Neuronal stem cell (in vitro differentiated cells): Measurements from ENCODE around the gene DOCK4.
A peak's percentile ranks its signal among the peaks of the same experiment; 100 is the strongest.

Source experiments
- DNase-seq: peaks from one replicate; pipeline ENCODE4 v3.0.0-alpha.2; 2013; ENCODE audit warnings: low spot score
- H2AFZ ChIP-seq: one replicate; pipeline ENCODE4 v1.6.1; 2013; ENCODE audit warnings: mild to moderate bottlenecking, low read length, inconsistent platforms
- H2AK5ac ChIP-seq: 2 replicates; pipeline ENCODE4 v1.6.1; 2013; ENCODE audit warnings: low read depth, mild to moderate bottlenecking, inconsistent platforms, low read length, moderate library complexity, mixed read lengths
- H2BK120ac ChIP-seq: 2 replicates; pipeline ENCODE4 v1.6.1; 2013; ENCODE audit warnings: low read depth, mild to moderate bottlenecking, inconsistent platforms, low read length, moderate library complexity, mixed read lengths
- H2BK12ac ChIP-seq: one replicate; pipeline ENCODE4 v1.6.1; 2013; ENCODE audit warnings: low read length, inconsistent platforms
- H2BK15ac ChIP-seq: 2 replicates; pipeline ENCODE4 v1.6.1; 2013; ENCODE audit warnings: mild to moderate bottlenecking, low read length, inconsistent platforms, mixed read lengths
- H2BK5ac ChIP-seq: one replicate; pipeline ENCODE4 v1.6.1; 2013; ENCODE audit warnings: inconsistent platforms, mild to moderate bottlenecking, low read length, moderate library complexity
- H3K14ac ChIP-seq: one replicate; pipeline ENCODE4 v1.6.1; 2013; ENCODE audit warnings: low read length, inconsistent platforms
- H3K18ac ChIP-seq: 2 replicates; pipeline ENCODE4 v1.6.1; 2013; ENCODE audit warnings: low read length, inconsistent platforms
- H3K23ac ChIP-seq: 2 replicates; pipeline ENCODE4 v1.6.1; 2013; ENCODE audit warnings: low read depth, mild to moderate bottlenecking, mixed read lengths, low read length, inconsistent platforms; ENCODE audit not compliant: poor library complexity
- H3K27ac ChIP-seq: replicated peaks from 3 replicates; pipeline ENCODE4 v1.5.1; 2013; ENCODE audit warnings: low read length, inconsistent platforms
- H3K27me3 ChIP-seq, 3 experiments: 2 replicates each; pipeline ENCODE4 v1.6.1; 2013; ENCODE audit warnings: low read length in 3 of 3, mild to moderate bottlenecking in 2 of 3, inconsistent platforms in 1 of 3, low read depth in 1 of 3, mixed read lengths in 1 of 3, moderate library complexity in 1 of 3; ENCODE audit not compliant: control insufficient read depth in 3 of 3, insufficient read depth in 3 of 3
- H3K36me3 ChIP-seq, 2 donors: replicated peaks in 1 of 2; 2 replicates each; pipeline ENCODE4 v1.6.1; 2013; ENCODE audit warnings: low read length in 2 of 2; ENCODE audit not compliant: control insufficient read depth in 2 of 2, insufficient read depth in 2 of 2
- H3K4ac ChIP-seq: 2 replicates; pipeline ENCODE4 v1.6.1; 2013; ENCODE audit warnings: inconsistent platforms, mild to moderate bottlenecking, low read length, moderate library complexity
- H3K4me1 ChIP-seq, 2 donors: 1 replicate in 1 of 2; 2 replicates in 1 of 2; pipeline ENCODE4 v1.6.1; 2013; ENCODE audit warnings: low read length in 2 of 2, low read depth in 1 of 2; ENCODE audit not compliant: control insufficient read depth in 2 of 2, insufficient read depth in 1 of 2
- H3K4me2 ChIP-seq: one replicate; pipeline ENCODE4 v1.6.1; 2013; ENCODE audit warnings: mild to moderate bottlenecking, low read length, inconsistent platforms; ENCODE audit not compliant: insufficient read depth, poor library complexity, severe bottlenecking
- H3K4me3 ChIP-seq, 2 donors: 2 replicates each; pipeline ENCODE4 v1.5.1; 2013; ENCODE audit warnings: low read length in 2 of 2, mild to moderate bottlenecking in 2 of 2, inconsistent platforms in 1 of 2, moderate library complexity in 1 of 2
- H3K79me1 ChIP-seq: one replicate; pipeline ENCODE4 v1.6.1; 2013; ENCODE audit warnings: low read depth, mild to moderate bottlenecking, inconsistent platforms, low read length, moderate library complexity
- H3K9ac ChIP-seq: one replicate; pipeline ENCODE4 v1.6.1; 2013; ENCODE audit warnings: mild to moderate bottlenecking, low read depth, low read length, inconsistent platforms; ENCODE audit not compliant: poor library complexity
- H3K9me3 ChIP-seq, 2 donors: replicated peaks in 1 of 2; 2 replicates each; pipeline versions ENCODE3 to v1.6.1; 2013; ENCODE audit warnings: low read length in 2 of 2, mild to moderate bottlenecking in 2 of 2, inconsistent platforms in 1 of 2, low read depth in 1 of 2, mixed read lengths in 1 of 2, moderate library complexity in 1 of 2; ENCODE audit not compliant: control insufficient read depth in 2 of 2, insufficient read depth in 1 of 2
- H4K8ac ChIP-seq: one replicate; pipeline ENCODE4 v1.6.1; 2013; ENCODE audit warnings: low read depth, mild to moderate bottlenecking, inconsistent platforms, low read length, moderate library complexity
- H4K91ac ChIP-seq: one replicate; pipeline ENCODE4 v1.6.1; 2013; ENCODE audit warnings: low read length, low read depth, mild to moderate bottlenecking, inconsistent platforms; ENCODE audit not compliant: poor library complexity
- WGBS, 2 donors: extraction: QIAGEN DNeasy Blood & Tissue Kit; methylation state at CpG; one replicate each; pipeline ENCODE4 v1.1.7; 2013; ENCODE audit warnings: missing lambda C conversion rate in 2 of 2, mixed read lengths in 1 of 2; ENCODE audit not compliant: insufficient read length in 2 of 2, insufficient replicate concordance in 1 of 2; ENCODE audit errors: extremely low coverage in 2 of 2; 5-methylcytosine and 5-hydroxymethylcytosine counted together

DOCK4 gene

DNA sequence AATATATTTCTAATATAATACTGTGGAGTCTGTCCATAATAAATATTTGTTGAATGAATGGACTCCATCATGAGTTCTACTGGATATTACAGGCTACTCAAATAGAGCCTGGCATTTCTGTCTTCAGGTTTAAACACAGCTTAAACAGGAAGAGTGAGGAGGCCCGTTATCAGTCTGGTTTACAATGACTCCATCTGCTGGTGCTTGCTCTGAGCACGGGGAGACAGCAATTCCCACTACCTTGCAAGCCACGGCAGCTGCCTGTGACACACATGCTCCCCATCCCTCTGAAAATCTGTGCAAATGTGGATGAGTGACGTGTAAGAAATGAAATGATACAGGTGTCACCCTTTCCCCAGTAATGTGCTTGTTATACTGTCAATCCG, 350.4 kb downstream of the DOCK4 start:
- no peak overlapping the region for H4K91ac ChIP-seq
- H3K9ac ChIP-seq: no peak overlapping the region
- no peaks in the 10 kb centered on the region for H3K27me3 ChIP-seq
- H3K14ac ChIP-seq: no peak overlapping the region
- no peak overlapping the region for H3K4ac ChIP-seq
- no peak overlapping the region for H3K27ac ChIP-seq
- H3K4me1 ChIP-seq: peaks cover 0 to 8% of the 10 kb centered on the region in 2 donors
- no peak overlapping the region for H2BK5ac ChIP-seq
- H3K23ac ChIP-seq: no peak overlapping the region
- H3K4me2 ChIP-seq: no peak overlapping the region
- H2AFZ ChIP-seq: no peak overlapping the region
- H3K4me3 ChIP-seq: no peak overlapping the region
- H3K79me1 ChIP-seq: no peaks in the 10 kb centered on the region
- H3K18ac ChIP-seq: no peak overlapping the region
- H2AK5ac ChIP-seq: no peak overlapping the region
- no peak overlapping the region for H2BK120ac ChIP-seq
- WGBS, 2 donors: no CpG with 5 or more reads among the region's 5 CpGs
- no peak overlapping the region for H2BK15ac ChIP-seq
- no peak overlapping the region for H2BK12ac ChIP-seq
- no peak overlapping the region for H4K8ac ChIP-seq
- no peak for DNase-seq
- H3K36me3 ChIP-seq: peaks cover 0 to 16% of the 10 kb centered on the region in 2 donors
- peaks cover 0 to 2% of the 10 kb centered on the region in 2 donors for H3K9me3 ChIP-seq

DNA sequence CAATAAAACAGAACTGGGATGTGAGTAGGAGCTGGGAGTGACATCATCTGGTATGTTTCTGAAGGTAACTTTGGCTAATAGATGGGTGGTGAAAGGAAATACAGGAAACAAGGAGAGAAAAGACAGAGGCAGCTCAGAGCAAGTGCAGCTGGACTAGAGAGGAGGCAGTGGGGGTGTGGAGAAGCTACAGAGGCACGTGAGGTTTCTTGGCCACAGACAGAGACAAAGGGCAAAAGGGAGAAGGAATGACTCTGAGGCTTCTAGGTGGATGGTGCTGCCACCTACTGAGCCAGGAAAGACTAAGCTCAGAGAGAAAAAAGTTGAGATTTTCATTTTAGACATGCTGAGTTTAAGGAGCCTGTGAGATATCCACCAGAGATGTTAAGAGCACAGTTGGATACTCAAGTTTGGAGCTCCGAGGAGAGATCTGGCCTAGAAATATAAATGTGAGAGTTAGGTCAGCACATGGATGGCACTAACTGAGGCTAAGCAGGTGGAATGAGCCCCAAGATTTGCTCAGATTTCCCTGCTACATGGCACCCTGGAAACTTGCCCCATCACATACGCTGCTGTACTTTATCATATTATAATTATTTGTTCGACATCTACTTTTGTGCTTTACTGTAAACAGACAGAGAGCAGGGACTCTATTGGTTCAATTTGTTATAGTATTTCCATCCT, 350.9 kb downstream of the DOCK4 start:
- H3K4me1 ChIP-seq: peaks cover 0 to 8% of the 10 kb centered on the region in 2 donors
- H3K23ac ChIP-seq: no peak overlapping the region
- no peaks in the 10 kb centered on the region for H3K79me1 ChIP-seq
- DNase-seq: peak; percentile 15
- no peak overlapping the region for H4K8ac ChIP-seq
- H2AFZ ChIP-seq: peak overlapping the region; percentile 25
- H2AK5ac ChIP-seq: no peak overlapping the region
- H4K91ac ChIP-seq: no peak overlapping the region
- no peak overlapping the region for H2BK5ac ChIP-seq
- no peak overlapping the region for H3K27ac ChIP-seq
- H2BK12ac ChIP-seq: no peak overlapping the region
- H3K9ac ChIP-seq: no peak overlapping the region
- H2BK15ac ChIP-seq: no peak overlapping the region
- no peak overlapping the region for H2BK120ac ChIP-seq
- peaks cover 0 to 11% of the 10 kb centered on the region in 2 donors for H3K36me3 ChIP-seq
- no peak overlapping the region for H3K4ac ChIP-seq
- H3K4me2 ChIP-seq: no peak overlapping the region
- no CpG with 5 or more reads among the region's 4 CpGs for WGBS, 2 donors
- H3K27me3 ChIP-seq: no peaks in the 10 kb centered on the region
- H3K9me3 ChIP-seq: peaks cover 1 to 2% of the 10 kb centered on the region in 2 donors
- H3K18ac ChIP-seq: no peak overlapping the region
- H3K4me3 ChIP-seq: no peak overlapping the region
- H3K14ac ChIP-seq: no peak overlapping the region

DNA sequence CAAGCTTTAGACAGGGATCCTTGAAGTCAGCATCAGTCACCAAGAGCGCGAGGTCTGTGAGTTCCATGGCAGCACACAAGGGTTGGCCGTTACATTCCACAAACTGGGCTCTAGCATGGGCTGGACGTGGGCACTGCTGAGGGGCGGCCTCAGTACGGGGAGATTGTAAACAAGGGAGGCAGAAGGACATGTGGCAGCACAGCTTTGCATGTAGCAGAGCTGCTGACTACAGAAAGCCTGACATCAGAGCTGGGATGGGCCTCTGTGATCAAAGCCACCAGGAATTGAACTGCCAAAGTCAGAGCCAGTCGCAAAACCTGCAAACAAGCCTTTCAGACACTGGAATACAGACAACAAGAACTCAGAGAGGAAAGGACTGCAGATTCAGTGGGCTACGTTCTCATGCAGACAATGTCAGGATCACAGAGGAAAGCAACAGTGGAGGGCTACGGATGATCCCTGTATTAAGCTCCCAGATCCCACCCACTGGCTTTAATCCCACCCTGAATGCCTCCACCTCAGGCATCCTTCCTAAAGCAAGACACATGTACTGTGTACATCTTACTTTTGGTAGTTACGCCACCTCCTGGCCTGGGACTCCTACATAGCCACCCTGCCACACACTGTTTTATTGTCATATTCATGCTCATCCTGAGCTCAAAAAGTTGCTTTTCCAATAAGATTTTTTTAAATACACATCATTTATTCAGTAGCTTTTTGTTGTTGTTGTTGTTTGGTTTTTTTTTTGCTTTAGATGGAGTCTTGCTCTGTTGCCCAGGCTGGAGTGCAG, 352.8 kb downstream of the DOCK4 start:
- Histone ChIP-seq H4K8ac (no peak overlapping the region), H2AK5ac (no peak overlapping the region), H3K4me3 (no peak overlapping the region), H4K91ac (no peak overlapping the region), H3K14ac (no peak overlapping the region), H3K27me3 (no peaks in the 10 kb centered on the region), H2BK120ac (no peak overlapping the region), H3K4me2 (no peak overlapping the region), H2BK15ac (no peak overlapping the region), H3K36me3 (peaks cover 0 to 9% of the 10 kb centered on the region in 2 donors), H2BK5ac (no peak overlapping the region), H3K4me1 (peaks cover 0 to 8% of the 10 kb centered on the region in 2 donors), H3K9ac (no peak overlapping the region), H2AFZ (no peak overlapping the region), H3K27ac (no peak overlapping the region), H3K4ac (no peak overlapping the region), H3K18ac (no peak overlapping the region), H3K23ac (no peak overlapping the region), H3K9me3 (peaks cover 4 to 10% of the 10 kb centered on the region in 2 donors), H2BK12ac (no peak overlapping the region), H3K79me1 (no peaks in the 10 kb centered on the region)
- WGBS, 2 donors: no CpG with 5 or more reads among the region's 10 CpGs
- no peak for DNase-seq

DNA sequence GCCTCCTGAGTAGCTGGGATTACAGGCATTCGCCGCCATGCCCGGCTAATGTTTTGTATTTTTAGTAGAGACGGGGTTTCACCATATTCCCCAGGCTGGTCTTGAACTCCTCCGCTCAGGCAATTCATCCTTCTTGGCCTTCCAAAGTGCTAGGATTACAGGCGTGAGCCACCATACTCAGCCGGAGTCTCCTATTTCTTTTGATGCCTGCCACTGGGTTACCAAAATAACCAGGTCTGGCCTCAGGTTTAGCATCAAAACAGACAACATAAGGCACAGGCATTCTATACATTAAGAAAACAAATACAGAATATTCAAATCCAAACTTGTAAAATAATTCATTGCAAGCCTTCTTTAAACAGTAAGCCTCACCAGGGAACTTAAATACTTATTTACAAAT, 354.1 kb downstream of the DOCK4 start:
- WGBS, 2 donors: no CpG with 5 or more reads among the region's 7 CpGs
- no peak overlapping the region for H3K27ac ChIP-seq
- H4K8ac ChIP-seq: no peak overlapping the region
- H2BK5ac ChIP-seq: no peak overlapping the region
- no peak overlapping the region for H3K4me2 ChIP-seq
- no peak overlapping the region for H2BK12ac ChIP-seq
- no peak for DNase-seq
- H2BK120ac ChIP-seq: no peak overlapping the region
- H3K4me3 ChIP-seq: no peak overlapping the region
- peaks cover 4 to 11% of the 10 kb centered on the region in 2 donors for H3K9me3 ChIP-seq
- no peaks in the 10 kb centered on the region for H3K27me3 ChIP-seq
- no peak overlapping the region for H4K91ac ChIP-seq
- peaks cover 0 to 8% of the 10 kb centered on the region in 2 donors for H3K4me1 ChIP-seq
- no peak overlapping the region for H3K18ac ChIP-seq
- no peaks in the 10 kb centered on the region for H3K79me1 ChIP-seq
- no peak overlapping the region for H3K4ac ChIP-seq
- no peak overlapping the region for H2AK5ac ChIP-seq
- no peak overlapping the region for H3K9ac ChIP-seq
- peaks cover 0 to 8% of the 10 kb centered on the region in 2 donors for H3K36me3 ChIP-seq
- H3K23ac ChIP-seq: no peak overlapping the region
- H2AFZ ChIP-seq: no peak overlapping the region
- H2BK15ac ChIP-seq: no peak overlapping the region
- H3K14ac ChIP-seq: no peak overlapping the region
